22Rv1 (cell line): ENCODE results near the gene KCNRG.

Experiments
- H3K27ac ChIP-seq: fragments of 450-650 bp; 2 replicates; pipeline ENCODE4 v1.5.1; 2017
- ZFX ChIP-seq: fragments of 450-650 bp; IDR thresholded peaks from 2 replicates; pipeline ENCODE4 v1.6.1; 2017; ENCODE audit warnings: antibody characterized with exemption, borderline replicate concordance
- TF ChIP-seq, protein P1 (sequence below): fragments of 450-650 bp; IDR thresholded peaks from 2 replicates; pipeline ENCODE4 v1.5.1; 2017; ENCODE audit warnings: mild to moderate bottlenecking

Gene KCNRG

DNA sequence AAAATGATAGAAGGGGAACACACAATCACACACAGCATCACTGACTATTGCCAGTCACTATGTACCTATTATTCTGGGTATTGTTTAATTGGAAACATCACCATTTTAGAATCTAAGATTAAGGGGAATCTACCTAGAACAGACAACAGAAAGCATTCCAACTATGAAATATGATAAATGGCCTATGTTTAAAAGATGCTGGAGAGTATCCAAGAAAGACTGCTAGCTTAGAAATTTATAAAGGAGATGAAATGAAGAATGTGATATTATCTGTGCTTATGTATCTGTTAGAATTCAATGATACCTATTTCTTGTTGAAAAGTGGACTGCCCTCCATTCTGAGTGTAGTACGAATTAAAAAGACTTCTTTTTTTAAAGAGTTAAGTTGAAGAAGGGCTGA lies 50.5 kb downstream of the KCNRG start:
- TF ChIP-seq ZFX: no peak
- TF ChIP-seq, protein P1, sequence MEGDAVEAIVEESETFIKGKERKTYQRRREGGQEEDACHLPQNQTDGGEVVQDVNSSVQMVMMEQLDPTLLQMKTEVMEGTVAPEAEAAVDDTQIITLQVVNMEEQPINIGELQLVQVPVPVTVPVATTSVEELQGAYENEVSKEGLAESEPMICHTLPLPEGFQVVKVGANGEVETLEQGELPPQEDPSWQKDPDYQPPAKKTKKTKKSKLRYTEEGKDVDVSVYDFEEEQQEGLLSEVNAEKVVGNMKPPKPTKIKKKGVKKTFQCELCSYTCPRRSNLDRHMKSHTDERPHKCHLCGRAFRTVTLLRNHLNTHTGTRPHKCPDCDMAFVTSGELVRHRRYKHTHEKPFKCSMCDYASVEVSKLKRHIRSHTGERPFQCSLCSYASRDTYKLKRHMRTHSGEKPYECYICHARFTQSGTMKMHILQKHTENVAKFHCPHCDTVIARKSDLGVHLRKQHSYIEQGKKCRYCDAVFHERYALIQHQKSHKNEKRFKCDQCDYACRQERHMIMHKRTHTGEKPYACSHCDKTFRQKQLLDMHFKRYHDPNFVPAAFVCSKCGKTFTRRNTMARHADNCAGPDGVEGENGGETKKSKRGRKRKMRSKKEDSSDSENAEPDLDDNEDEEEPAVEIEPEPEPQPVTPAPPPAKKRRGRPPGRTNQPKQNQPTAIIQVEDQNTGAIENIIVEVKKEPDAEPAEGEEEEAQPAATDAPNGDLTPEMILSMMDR: no peak
- H3K27ac ChIP-seq: no peak overlapping the region

- peak overlapping the region; percentile 12; the same call in 1 of the 2 replicates for H3K27ac ChIP-seq
- TF ChIP-seq, protein P1: no peak
- no peak for TF ChIP-seq ZFX
Observed at GRCh38 chr13:50068508-50068907, 53.3 kb downstream of the KCNRG start.

- H3K27ac ChIP-seq: peak overlapping the region; percentile 6; the same call in 1 of the 2 replicates
- TF ChIP-seq, protein P1: no peak
- TF ChIP-seq ZFX: no peak
Observed at GRCh38 chr13:50069261-50069660, 54.0 kb downstream of the KCNRG start.

- no peak for TF ChIP-seq ZFX
- TF ChIP-seq, protein P1: no peak
- H3K27ac ChIP-seq: no peak overlapping the region
Observed at GRCh38 chr13:50070186-50070585, 54.9 kb downstream of the KCNRG start.
